ENCODE measurements around the gene LYSMD1. TPM values are rescaled to one million over a fixed set of nuclear protein-coding genes. Genes with fewer than 3 reads are reported as not detected.
A peak's percentile ranks its signal among the peaks of the same experiment; 100 is the strongest.

LYSMD1 gene
- total RNA-seq, 5 donors from 2014 or later (not counting 1 experiment from before 2014, with no cell fraction given): 0.68 to 3.2 (median 2.3) TPM

GRCh38 chr1:151146072-151146411 lies 19.7 kb downstream of the LYSMD1 start:
- no peak overlapping the region for H3K27ac ChIP-seq (ENCODE audit: low read length)
- WGBS (ENCODE audit: insufficient coverage): 5% methylated on average over 26 of the region's 26 CpGs
- H3K9me3 ChIP-seq: no peaks in the 10 kb centered on the region
- H3K36me3 ChIP-seq (ENCODE audit: control insufficient read depth in 2 of 2, extremely low read depth in 1 of 2, insufficient read depth in 1 of 2, low read length in 1 of 2): no peaks in the 10 kb centered on the region
- peak in 3 of 4 experiments; percentile 0 to 8 (median 6) for ATAC-seq (replicated peaks in 1 of 4)
- Mint-ChIP-seq H3K4me3 (peak overlapping the region; percentile 86 to 95 (median 94)), H3K36me3 (no peaks in the 10 kb centered on the region), H3K4me1 (peaks cover 14 to 17% (median 16%) of the 10 kb centered on the region in 3 donors), H3K27ac (no peak overlapping the region), H3K9me3 (no peaks in the 10 kb centered on the region), H3K27me3 (no peaks in the 10 kb centered on the region)
- ChIA-PET POLR2A (no interaction called here), CTCF (interaction anchor here in 1 of 2 donors (1.5 kb wide), 1 partner anchor 11 kb away, joined by 3 read pairs; the partner anchor contains the start of gene TNFAIP8L2)
- no peak for DNase-seq
- peaks cover 0 to 11% of the 10 kb centered on the region in 2 experiments for H3K27me3 ChIP-seq (replicated peaks in 1 of 2; ENCODE audit: control insufficient read depth in 2 of 2, extremely low read depth in 1 of 2, insufficient read depth in 2 of 2, low read length in 1 of 2)
- peak overlapping the region; percentile 75 to 80 for H3K4me3 ChIP-seq (ENCODE audit: control insufficient read depth in 1 of 2, extremely low read depth in 1 of 2, low read length in 1 of 2)
- peaks cover 0 to 23% of the 10 kb centered on the region in 2 experiments for H3K4me1 ChIP-seq (ENCODE audit: control insufficient read depth in 1 of 2, extremely low read depth in 1 of 2, insufficient read depth in 2 of 2, low read length in 2 of 2)

GRCh38 chr1:151145304-151146071 lies 20.2 kb downstream of the LYSMD1 start:
- H3K4me1 Mint-ChIP-seq: peaks cover 14 to 17% (median 16%) of the 10 kb centered on the region in 3 donors
- no peaks in the 10 kb centered on the region for H3K9me3 ChIP-seq
- H3K9me3 Mint-ChIP-seq: no peaks in the 10 kb centered on the region
- H3K36me3 ChIP-seq (ENCODE audit: control insufficient read depth in 2 of 2, extremely low read depth in 1 of 2, insufficient read depth in 1 of 2, low read length in 1 of 2): no peaks in the 10 kb centered on the region
- no peak overlapping the region for H3K27ac ChIP-seq (ENCODE audit: low read length)
- H3K36me3 Mint-ChIP-seq: no peaks in the 10 kb centered on the region
- peak overlapping the region; percentile 86 to 95 (median 94) for H3K4me3 Mint-ChIP-seq
- ATAC-seq (replicated peaks in 1 of 4) (peak in 2 of 4 experiments; percentile 8 to 27), DNase-seq (peak in 6 of 35 experiments; percentile 12 to 47 (median 28))
- ChIA-PET POLR2A (no interaction called here), CTCF (interaction anchor here in 1 of 2 donors (0.7 to 1.5 kb wide), 2 partner anchors 11 to 46 kb away, joined by 3 read pairs; partner anchors contain the start of gene TNFAIP8L2)
- 44% methylated on average over 38 of the region's 43 CpGs for WGBS (ENCODE audit: insufficient coverage)
- peaks cover 0 to 11% of the 10 kb centered on the region in 2 experiments for H3K27me3 ChIP-seq (replicated peaks in 1 of 2; ENCODE audit: control insufficient read depth in 2 of 2, extremely low read depth in 1 of 2, insufficient read depth in 2 of 2, low read length in 1 of 2)
- peak overlapping the region; percentile 75 to 80 for H3K4me3 ChIP-seq (ENCODE audit: control insufficient read depth in 1 of 2, extremely low read depth in 1 of 2, low read length in 1 of 2)
- H3K4me1 ChIP-seq (ENCODE audit: control insufficient read depth in 1 of 2, extremely low read depth in 1 of 2, insufficient read depth in 2 of 2, low read length in 2 of 2): peaks cover 0 to 23% of the 10 kb centered on the region in 2 experiments
- H3K27me3 Mint-ChIP-seq: no peaks in the 10 kb centered on the region
- no peak overlapping the region for H3K27ac Mint-ChIP-seq

- H3K27me3 ChIP-seq (replicated peaks in 1 of 2; ENCODE audit: control insufficient read depth in 2 of 2, extremely low read depth in 1 of 2, insufficient read depth in 2 of 2, low read length in 1 of 2): peaks cover 0 to 11% of the 10 kb centered on the region in 2 experiments
- H3K36me3 ChIP-seq (ENCODE audit: control insufficient read depth in 2 of 2, extremely low read depth in 1 of 2, insufficient read depth in 1 of 2, low read length in 1 of 2): no peaks in the 10 kb centered on the region
- Mint-ChIP-seq H3K27me3 (no peaks in the 10 kb centered on the region), H3K4me3 (peak overlapping the region; percentile 21 to 95 (median 31)), H3K4me1 (peaks cover 14 to 17% (median 16%) of the 10 kb centered on the region in 3 donors), H3K9me3 (no peaks in the 10 kb centered on the region), H3K27ac (no peak overlapping the region), H3K36me3 (no peaks in the 10 kb centered on the region)
- H3K9me3 ChIP-seq: no peaks in the 10 kb centered on the region
- no peak overlapping the region for H3K27ac ChIP-seq (ENCODE audit: low read length)
- CTCF ChIA-PET: interaction anchor here in 1 of 2 donors (0.7 kb wide), 1 partner anchor 45 kb away, joined by 3 read pairs; no protein-coding TSS in a partner anchor
- no peak overlapping the region for H3K4me3 ChIP-seq (ENCODE audit: control insufficient read depth in 1 of 2, extremely low read depth in 1 of 2, low read length in 1 of 2)
- POLR2A ChIA-PET: no interaction called here
- no peak for DNase-seq
- no peak for ATAC-seq (replicated peaks in 1 of 4)
- WGBS (ENCODE audit: insufficient coverage): 92% methylated on average over 4 of the region's 7 CpGs
- H3K4me1 ChIP-seq (ENCODE audit: control insufficient read depth in 1 of 2, extremely low read depth in 1 of 2, insufficient read depth in 2 of 2, low read length in 2 of 2): peaks cover 0 to 23% of the 10 kb centered on the region in 2 experiments
Observed at GRCh38 chr1:151144474-151145303, 21.0 kb downstream of the LYSMD1 start.

- Histone ChIP-seq H3K4me3 (ENCODE audit: control insufficient read depth in 1 of 2, extremely low read depth in 1 of 2, low read length in 1 of 2) (no peak overlapping the region), H3K4me1 (ENCODE audit: control insufficient read depth in 1 of 2, extremely low read depth in 1 of 2, insufficient read depth in 2 of 2, low read length in 2 of 2) (peaks cover 0 to 23% of the 10 kb centered on the region in 2 experiments), H3K9me3 (no peaks in the 10 kb centered on the region), H3K36me3 (ENCODE audit: control insufficient read depth in 2 of 2, extremely low read depth in 1 of 2, insufficient read depth in 1 of 2, low read length in 1 of 2) (no peaks in the 10 kb centered on the region), H3K27me3 (replicated peaks in 1 of 2; ENCODE audit: control insufficient read depth in 2 of 2, extremely low read depth in 1 of 2, insufficient read depth in 2 of 2, low read length in 1 of 2) (peaks cover 0 to 11% of the 10 kb centered on the region in 2 experiments), H3K27ac (ENCODE audit: low read length) (no peak overlapping the region)
- no peaks in the 10 kb centered on the region for H3K36me3 Mint-ChIP-seq
- DNase-seq: no peak
- WGBS (ENCODE audit: insufficient coverage): 100% methylated on average over 2 of the region's 5 CpGs
- peaks cover 14 to 17% (median 16%) of the 10 kb centered on the region in 3 donors for H3K4me1 Mint-ChIP-seq
- ChIA-PET CTCF (no interaction called here), POLR2A (no interaction called here)
- no peaks in the 10 kb centered on the region for H3K9me3 Mint-ChIP-seq
- H3K4me3 Mint-ChIP-seq: no peak overlapping the region
- no peak for ATAC-seq (replicated peaks in 1 of 4)
- H3K27ac Mint-ChIP-seq: no peak overlapping the region
- no peaks in the 10 kb centered on the region for H3K27me3 Mint-ChIP-seq
Observed at GRCh38 chr1:151143986-151144385, 21.7 kb downstream of the LYSMD1 start.

- no CpG with 5 or more reads among the region's 7 CpGs for WGBS (ENCODE audit: insufficient coverage)
- H3K27ac ChIP-seq (ENCODE audit: low read length): no peak overlapping the region
- no peak for DNase-seq
- no peak overlapping the region for H3K4me3 ChIP-seq (ENCODE audit: control insufficient read depth in 1 of 2, extremely low read depth in 1 of 2, low read length in 1 of 2)
- H3K27me3 ChIP-seq (replicated peaks in 1 of 2; ENCODE audit: control insufficient read depth in 2 of 2, extremely low read depth in 1 of 2, insufficient read depth in 2 of 2, low read length in 1 of 2): peaks cover 0 to 11% of the 10 kb centered on the region in 2 experiments
- no peaks in the 10 kb centered on the region for H3K9me3 ChIP-seq
- no peaks in the 10 kb centered on the region for H3K27me3 Mint-ChIP-seq
- H3K4me1 ChIP-seq (ENCODE audit: control insufficient read depth in 1 of 2, extremely low read depth in 1 of 2, insufficient read depth in 2 of 2, low read length in 2 of 2): peaks cover 0 to 23% of the 10 kb centered on the region in 2 experiments
- no peak for ATAC-seq (replicated peaks in 1 of 4)
- no peaks in the 10 kb centered on the region for H3K36me3 Mint-ChIP-seq
- no peaks in the 10 kb centered on the region for H3K36me3 ChIP-seq (ENCODE audit: control insufficient read depth in 2 of 2, extremely low read depth in 1 of 2, insufficient read depth in 1 of 2, low read length in 1 of 2)
- ChIA-PET POLR2A (interaction anchor here in 1 of 2 donors (0.5 kb wide), 1 partner anchor 19 kb away, joined by 6 read pairs; no protein-coding TSS in a partner anchor), CTCF (interaction anchor here in 1 of 2 donors (0.6 kb wide), 1 partner anchor 15 kb away, joined by 3 read pairs; no protein-coding TSS in a partner anchor)
- no peak overlapping the region for H3K4me3 Mint-ChIP-seq
- peaks cover 14 to 17% (median 16%) of the 10 kb centered on the region in 3 donors for H3K4me1 Mint-ChIP-seq
- H3K27ac Mint-ChIP-seq: no peak overlapping the region
- no peaks in the 10 kb centered on the region for H3K9me3 Mint-ChIP-seq
Observed at GRCh38 chr1:151143057-151143435, 22.7 kb downstream of the LYSMD1 start.

Measured in T-cell (primary cell).